Forelimb muscle (tissue), 1 donor: ENCODE results near the gene LRPAP1. TPM values are rescaled to one million over a fixed set of nuclear protein-coding genes. Genes with fewer than 3 reads are reported as not detected.
"Not testable (repeated sequence)": the region's sequence is repeated elsewhere in the genome, so short reads cannot be mapped to it uniquely, and the experiment has no call there.

Experiments used
- DNase-seq: peaks from one replicate; pipeline ENCODE4 v3.0.0-alpha.2; 2013; ENCODE audit warnings: low read depth
- polyA plus RNA-seq: library from polyadenylated mRNA; unstranded; fragments of 120-200 nt; gene quantifications from one replicate; pipeline ENCODE4 v1.2.1, GENCODE V29; 2013; ENCODE audit not compliant: insufficient read length

Gene LRPAP1
- polyA plus RNA-seq, 1 donor: 66.2 TPM

GRCh38 chr4:3519468-3520264 lies 12.6 kb downstream of the LRPAP1 start:
- no peak for DNase-seq

DNA sequence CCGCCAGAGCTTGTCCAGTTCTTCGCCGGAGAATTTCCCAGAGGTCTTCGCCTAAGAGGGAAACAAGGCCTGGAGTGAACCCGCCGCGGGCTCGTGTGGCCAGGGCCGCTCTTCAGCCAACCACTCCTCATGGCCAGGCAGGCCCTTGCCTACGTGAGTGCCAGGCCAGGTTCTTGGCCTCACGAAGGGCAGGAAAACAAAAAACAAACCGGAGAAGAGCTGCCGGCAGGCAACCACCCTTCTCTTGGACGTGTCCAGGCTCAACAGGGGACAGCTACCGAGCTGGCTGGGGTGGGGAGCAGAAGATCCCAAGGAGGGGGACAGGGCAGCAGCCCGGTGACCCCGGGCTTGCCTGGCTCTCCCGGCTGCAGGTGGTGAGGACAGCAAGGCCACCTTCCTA lies 13.3 kb downstream of the LRPAP1 start:
- DNase-seq: no peak

DNA sequence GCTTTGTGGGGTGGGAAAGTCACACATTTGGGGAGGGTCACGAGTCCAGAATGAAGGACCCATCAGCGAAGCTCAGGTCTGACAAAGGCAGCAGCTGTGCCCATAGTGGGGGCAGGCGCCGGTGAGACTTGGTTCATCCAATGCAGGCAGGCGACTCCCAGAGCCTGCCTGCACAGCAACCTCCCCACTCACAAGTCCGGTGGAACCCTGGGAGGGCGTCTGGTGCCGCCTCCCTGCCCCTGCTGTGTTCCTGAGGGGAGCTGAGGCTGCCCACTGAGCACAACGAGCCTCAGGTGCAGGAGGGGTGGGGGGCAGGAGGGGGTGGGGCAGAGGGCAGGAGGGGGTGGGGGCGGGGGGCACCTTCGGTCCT lies 13.7 kb downstream of the LRPAP1 start:
- DNase-seq: no peak

- no peak for DNase-seq
Measured at GRCh38 chr4:3517731-3518510, 14.3 kb downstream of the LRPAP1 start.

- DNase-seq: no peak
Measured at GRCh38 chr4:3516836-3517730, 15.1 kb downstream of the LRPAP1 start.

DNA sequence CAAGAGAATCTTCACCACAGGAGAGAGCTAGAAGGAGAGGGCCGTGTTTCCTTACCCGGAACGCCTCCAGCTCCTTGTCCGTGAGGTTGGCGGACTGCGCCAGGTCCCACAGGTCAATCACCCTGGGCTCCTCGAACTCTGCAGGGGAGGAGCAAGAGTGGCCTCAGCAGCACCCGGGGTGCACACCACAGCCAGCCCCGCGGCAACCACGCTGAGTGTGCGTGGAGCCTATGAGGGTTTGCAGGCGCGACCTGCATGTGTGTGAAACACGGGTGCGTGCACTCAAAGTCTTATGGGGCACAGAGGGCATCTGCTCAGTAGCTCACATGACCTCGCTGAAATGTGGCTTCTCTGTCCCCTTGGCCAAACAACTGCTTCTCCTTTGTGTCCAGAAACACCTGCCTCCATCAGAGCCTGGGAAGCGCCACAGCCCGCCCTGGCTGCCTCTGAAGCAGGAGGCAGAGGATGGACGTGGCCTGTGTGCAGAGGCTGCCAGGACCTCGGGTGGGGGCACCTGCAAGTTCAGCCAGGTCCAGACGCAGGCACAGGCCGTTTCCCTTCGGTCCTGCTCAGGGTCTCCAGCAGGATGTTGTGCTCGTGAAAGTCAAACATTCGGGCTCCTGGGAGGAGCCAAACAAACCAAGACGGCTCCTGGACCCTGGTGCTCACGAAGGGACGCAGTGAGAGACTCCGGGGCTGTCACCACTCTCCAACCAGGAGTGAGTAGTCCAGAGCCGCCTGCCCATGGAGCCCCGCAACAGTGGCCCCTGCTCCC lies 16.0 kb downstream of the LRPAP1 start:
- no peak for DNase-seq

- DNase-seq: no peak
Measured at GRCh38 chr4:3515646-3516045, 16.6 kb downstream of the LRPAP1 start.

GRCh38 chr4:3514806-3515501 lies 17.3 kb downstream of the LRPAP1 start:
- no peak for DNase-seq

GRCh38 chr4:3514221-3514780 lies 17.9 kb downstream of the LRPAP1 start:
- no peak for DNase-seq

- DNase-seq: no peak
Measured at GRCh38 chr4:3513807-3514206, 18.4 kb downstream of the LRPAP1 start.

GRCh38 chr4:3512719-3513118 lies 19.5 kb downstream of the LRPAP1 start:
- DNase-seq: no peak

- no peak for DNase-seq
Measured at GRCh38 chr4:3512279-3512678, 19.9 kb downstream of the LRPAP1 start.

DNA sequence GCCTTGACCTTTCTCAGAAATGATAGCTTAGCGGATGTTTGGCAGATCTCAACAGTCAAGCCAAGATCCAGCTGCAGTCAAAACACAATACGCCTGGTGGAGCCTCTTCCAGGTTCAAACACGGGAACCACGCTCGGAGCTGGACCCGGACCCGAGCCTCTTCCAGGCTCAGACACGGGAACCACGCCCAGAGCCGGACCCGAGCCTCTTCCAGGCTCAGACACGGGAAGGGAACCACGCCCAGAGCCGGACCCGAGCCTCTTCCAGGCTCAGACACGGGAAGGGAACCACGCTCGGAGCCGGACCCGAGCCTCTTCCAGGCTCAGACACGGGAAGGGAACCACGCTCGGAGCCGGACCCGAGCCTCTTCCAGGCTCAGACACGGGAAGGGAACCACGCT lies 20.6 kb downstream of the LRPAP1 start:
- DNase-seq: not testable (repeated sequence)

DNA sequence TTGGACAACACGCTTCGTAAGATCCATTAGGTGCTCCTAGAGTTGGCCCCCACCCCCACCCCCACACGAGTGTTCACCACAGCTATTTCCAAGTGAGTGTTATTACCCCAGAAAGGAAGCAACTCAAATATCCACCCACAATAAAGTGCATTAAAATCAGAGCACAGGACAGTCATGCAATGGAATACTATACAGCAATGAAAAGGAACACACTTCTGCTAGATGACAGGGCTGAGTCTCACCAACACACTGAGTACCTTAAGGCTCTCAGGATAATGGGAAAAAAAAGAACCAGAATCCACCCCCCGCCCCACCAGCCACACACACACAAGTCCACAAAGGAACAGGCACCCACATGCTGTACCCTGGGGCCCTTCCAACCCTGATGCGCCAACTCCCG lies 21.0 kb downstream of the LRPAP1 start:
- no peak for DNase-seq

DNA sequence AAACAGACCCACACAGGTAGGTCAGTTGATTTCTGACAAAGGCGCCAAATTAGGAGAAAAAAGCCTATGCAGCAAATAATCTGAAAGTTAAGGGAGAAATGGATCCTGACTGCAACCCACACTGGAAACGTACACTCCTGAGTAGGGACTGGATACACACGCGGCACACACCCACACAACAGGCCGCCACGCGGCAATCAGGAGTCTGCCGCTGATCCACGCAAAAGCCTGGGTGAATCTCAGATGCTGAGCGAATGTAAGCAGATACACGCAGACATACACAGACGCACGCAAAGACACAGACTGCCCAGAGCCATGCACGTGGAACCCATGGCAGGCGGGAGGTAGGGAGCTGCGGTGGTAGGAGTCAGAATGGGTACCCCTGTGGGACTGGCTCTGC lies 21.7 kb downstream of the LRPAP1 start:
- no peak for DNase-seq

DNA sequence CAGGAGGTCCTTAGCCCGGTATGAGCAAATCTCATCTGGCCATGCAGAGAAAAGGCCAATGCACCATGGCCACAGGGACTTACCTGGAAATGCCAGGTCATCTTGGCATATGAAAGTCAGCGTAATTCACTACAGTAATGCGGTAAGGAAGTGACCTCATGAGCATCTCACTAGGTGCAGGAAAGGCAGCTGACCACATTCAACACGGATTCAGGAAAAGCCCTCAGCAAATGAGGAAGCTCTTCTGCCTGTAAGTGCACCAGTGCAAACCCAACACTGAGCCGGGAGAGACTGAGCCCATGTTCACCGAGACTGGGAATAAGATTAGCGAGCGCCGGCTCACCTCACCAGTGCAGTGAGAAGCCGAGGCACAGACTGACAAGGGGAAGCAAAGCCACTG lies 23.7 kb downstream of the LRPAP1 start:
- DNase-seq: no peak

- no peak for DNase-seq
Measured at GRCh38 chr4:3505231-3505630, 27.0 kb downstream of the LRPAP1 start.

DNA sequence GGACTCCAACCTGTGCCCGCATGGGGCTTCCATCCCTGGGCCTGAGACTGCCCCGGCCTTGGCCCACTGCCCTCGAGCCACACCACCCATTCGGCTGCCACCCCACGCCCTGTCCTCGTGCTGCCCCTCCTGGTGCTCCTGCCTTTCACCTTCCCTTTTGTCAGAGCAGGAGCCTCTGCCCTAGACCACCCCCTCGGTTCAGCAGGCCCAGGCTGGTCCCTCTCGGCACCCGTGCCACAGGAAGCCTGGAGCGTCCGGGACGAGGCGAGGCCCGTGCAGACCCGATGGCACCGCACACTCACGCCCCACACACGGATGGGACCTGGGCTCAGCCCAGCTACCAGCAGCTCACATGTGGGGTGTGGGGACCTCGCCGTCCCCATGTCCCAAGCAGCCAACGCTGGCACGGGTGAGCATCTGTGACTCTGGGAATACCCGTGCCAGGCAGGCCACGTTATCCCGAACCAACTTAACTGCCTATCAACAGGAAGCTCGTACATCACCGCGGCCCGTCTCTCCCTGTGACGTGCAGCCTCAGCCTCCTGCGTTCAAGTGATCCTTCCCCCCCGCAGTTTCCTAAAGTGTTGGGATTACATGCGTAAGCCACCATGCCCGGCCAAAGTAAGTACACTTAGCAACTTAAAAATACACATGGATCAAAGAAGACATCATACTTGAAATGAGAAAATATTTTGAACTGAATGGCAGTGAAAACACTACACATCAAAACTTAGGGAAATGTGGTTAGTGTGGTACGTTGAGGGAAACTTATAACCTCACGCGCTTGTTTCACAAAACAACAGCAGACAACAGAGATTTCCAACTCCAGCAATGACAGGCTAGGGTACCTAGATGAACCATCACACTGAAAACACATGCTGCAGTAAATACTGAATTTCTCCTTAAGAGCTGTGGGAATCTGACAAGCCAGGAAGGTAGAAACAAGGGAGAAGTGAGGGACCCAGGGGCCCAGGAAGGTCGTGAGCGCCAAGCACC lies 29.0 kb downstream of the LRPAP1 start:
- no peak for DNase-seq

- DNase-seq: no peak
Measured at GRCh38 chr4:3501825-3502425, 30.3 kb downstream of the LRPAP1 start.
